ENCODE measurements around the gene SPATA19.

Gene SPATA19

GRCh38 chr11:133835593-133836548 is 9.4 kb downstream of the SPATA19 start:
- DNase-seq = no peak

GRCh38 chr11:133834682-133835592 is 10.4 kb downstream of the SPATA19 start:
- DNase-seq = no peak

- DNase-seq = no peak
These were observed 11.2 kb downstream of the SPATA19 start for GRCh38 chr11:133833898-133834681.

GRCh38 chr11:133832991-133833897 is 12.1 kb downstream of the SPATA19 start:
- DNase-seq = no peak

GRCh38 chr11:133832096-133832990 is 13.0 kb downstream of the SPATA19 start:
- no peak for DNase-seq

GRCh38 chr11:133830931-133831907 is 14.1 kb downstream of the SPATA19 start:
- DNase-seq = no peak

- DNase-seq = no peak
These were observed 15.7 kb downstream of the SPATA19 start for GRCh38 chr11:133829566-133829965.

GRCh38 chr11:133828871-133829270 is 16.4 kb downstream of the SPATA19 start:
- no peak for DNase-seq

GRCh38 chr11:133827556-133827955 is 17.8 kb downstream of the SPATA19 start:
- DNase-seq = no peak

- DNase-seq = no peak
These were observed 18.4 kb downstream of the SPATA19 start for GRCh38 chr11:133826866-133827265.

- no peak for DNase-seq
These were observed 19.6 kb downstream of the SPATA19 start for GRCh38 chr11:133825666-133826065.

- DNase-seq = no peak
These were observed 20.2 kb downstream of the SPATA19 start for GRCh38 chr11:133825156-133825555.

- DNase-seq = no peak
These were observed 20.7 kb downstream of the SPATA19 start for GRCh38 chr11:133824593-133824992.

GRCh38 chr11:133823614-133824013 is 21.7 kb downstream of the SPATA19 start:
- DNase-seq = no peak

GRCh38 chr11:133823211-133823610 is 22.1 kb downstream of the SPATA19 start:
- no peak for DNase-seq

- DNase-seq = no peak
These were observed 23.5 kb downstream of the SPATA19 start for GRCh38 chr11:133821776-133822175.

GRCh38 chr11:133819746-133820315 is 25.5 kb downstream of the SPATA19 start:
- no peak for DNase-seq

GRCh38 chr11:133819114-133819513 is 26.2 kb downstream of the SPATA19 start:
- DNase-seq = no peak

- DNase-seq = no peak
These were observed 27.0 kb downstream of the SPATA19 start for GRCh38 chr11:133818302-133818701.
